ENCODE data around the gene CDKL4. TPM values are rescaled to one million over a fixed set of nuclear protein-coding genes. Genes with fewer than 3 reads are reported as not detected.

CDKL4 gene
- total and polyA plus RNA-seq, 2 of the 13 experiments (the other 11 are each of a cell fraction or from before 2014, with no cell fraction given), result 0.29 to 0.50 TPM

DNA sequence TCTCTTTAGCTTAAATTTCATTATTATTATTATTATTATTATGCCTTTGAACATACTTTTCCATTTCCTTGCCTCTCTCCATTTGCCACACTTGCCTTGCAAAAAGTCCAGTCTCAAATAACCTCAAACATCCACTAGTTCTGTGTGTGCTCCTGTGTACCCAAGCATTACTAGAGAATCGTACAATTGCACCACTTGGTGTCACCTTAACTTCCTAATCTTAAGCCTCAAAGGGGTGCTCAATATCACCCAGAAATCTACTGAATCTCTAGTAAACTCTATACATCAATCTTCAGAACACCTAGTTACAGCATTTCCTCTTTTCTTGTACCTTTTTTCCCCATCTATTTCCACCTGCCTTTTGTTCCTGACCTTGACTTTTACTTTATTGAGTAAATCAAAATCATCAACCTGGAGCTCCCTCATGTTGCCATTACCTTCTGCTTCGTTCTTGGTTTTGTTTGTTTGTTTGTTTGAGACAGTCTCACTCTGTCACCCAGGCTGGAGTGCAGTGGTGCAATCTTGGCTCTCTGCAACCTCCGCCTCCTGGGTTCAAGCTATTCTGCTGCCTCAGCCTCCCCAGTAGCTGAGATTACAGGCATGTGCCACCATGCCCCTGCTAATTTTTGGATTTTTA, 110.4 kb downstream of the CDKL4 start:
- H3K27me3 ChIP-seq (ENCODE audit: control insufficient read depth in 1 of 2, insufficient read depth in 2 of 2, low read length in 2 of 2), result no peaks in the 10 kb centered on the region
- H3K4me2 ChIP-seq (ENCODE audit: low read depth, low read length), result no peak overlapping the region
- in situ Hi-C loops (cut with HindIII; ENCODE audit: extremely low pct_ligation_motif_present, low pct_unique_long_range_greater_than_20kb), result no loop called here
- DNase-seq (ENCODE audit: low spot score) (no peak), ATAC-seq (no peak), FAIRE-seq (no peak)
- no peaks in the 10 kb centered on the region for H3K9me3 ChIP-seq (ENCODE audit: low read length)
- peak overlapping the region; percentile 19 for H3K27ac ChIP-seq (ENCODE audit: extremely low read length, insufficient read depth, low read length)
- H3K4me1 ChIP-seq (ENCODE audit: insufficient read depth, low read length), result peaks cover 62% of the 10 kb centered on the region
- 50% methylated on average over 3 of the region's 3 CpGs for WGBS (ENCODE audit: low lambda C conversion rate)
- no peak overlapping the region for H3K9ac ChIP-seq (ENCODE audit: insufficient read depth, low read depth, low read length)
- H4K20me1 ChIP-seq (ENCODE audit: insufficient read depth, low read length), result no peaks in the 10 kb centered on the region
- H2AFZ ChIP-seq (ENCODE audit: low read length), result no peak overlapping the region
- no TSS peak for BruUV-seq (replicated peaks)
- no peaks in the 10 kb centered on the region for H3K79me2 ChIP-seq (ENCODE audit: insufficient read depth, low read length)
- no peak overlapping the region for H3K4me3 ChIP-seq (replicated peaks in 1 of 3; ENCODE audit: insufficient read depth in 1 of 3, low read depth in 2 of 3, low read length in 3 of 3)
- intact Hi-C loops (cut with micrococcal nuclease; ENCODE audit: unreplicated experiment), result loop anchor here (10.0 kb wide), 1 partner anchor 259 kb away; the partner anchor contains the start of genes DHX57 and MORN2
- ChIA-PET POLR2A (interaction anchor here (2.6 to 2.7 kb wide), 2 partner anchors 8 to 13 kb away, joined by 15 to 37 read pairs; partner anchors contain the start of gene SOS1), CTCF (ENCODE audit: low intra/inter-chr PET ratio, low total read pairs) (no interaction called here)
- H3K36me3 ChIP-seq (replicated peaks in 1 of 2; ENCODE audit: control insufficient read depth in 1 of 2, insufficient read depth in 2 of 2, low read length in 2 of 2), result no peaks in the 10 kb centered on the region
- TF ChIP-seq, protein P1, sequence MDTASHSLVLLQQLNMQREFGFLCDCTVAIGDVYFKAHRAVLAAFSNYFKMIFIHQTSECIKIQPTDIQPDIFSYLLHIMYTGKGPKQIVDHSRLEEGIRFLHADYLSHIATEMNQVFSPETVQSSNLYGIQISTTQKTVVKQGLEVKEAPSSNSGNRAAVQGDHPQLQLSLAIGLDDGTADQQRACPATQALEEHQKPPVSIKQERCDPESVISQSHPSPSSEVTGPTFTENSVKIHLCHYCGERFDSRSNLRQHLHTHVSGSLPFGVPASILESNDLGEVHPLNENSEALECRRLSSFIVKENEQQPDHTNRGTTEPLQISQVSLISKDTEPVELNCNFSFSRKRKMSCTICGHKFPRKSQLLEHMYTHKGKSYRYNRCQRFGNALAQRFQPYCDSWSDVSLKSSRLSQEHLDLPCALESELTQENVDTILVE (CRISPR knock-in tag; IDR thresholded peaks at IDR 0.05), result no peak
- TF ChIP-seq ZNF143 (CRISPR knock-in tag; IDR thresholded peaks at IDR 0.05), result 0 out of 2 replicates have a peak, but pooled peaks have one; percentile 13
- TF ChIP-seq, protein P2, sequence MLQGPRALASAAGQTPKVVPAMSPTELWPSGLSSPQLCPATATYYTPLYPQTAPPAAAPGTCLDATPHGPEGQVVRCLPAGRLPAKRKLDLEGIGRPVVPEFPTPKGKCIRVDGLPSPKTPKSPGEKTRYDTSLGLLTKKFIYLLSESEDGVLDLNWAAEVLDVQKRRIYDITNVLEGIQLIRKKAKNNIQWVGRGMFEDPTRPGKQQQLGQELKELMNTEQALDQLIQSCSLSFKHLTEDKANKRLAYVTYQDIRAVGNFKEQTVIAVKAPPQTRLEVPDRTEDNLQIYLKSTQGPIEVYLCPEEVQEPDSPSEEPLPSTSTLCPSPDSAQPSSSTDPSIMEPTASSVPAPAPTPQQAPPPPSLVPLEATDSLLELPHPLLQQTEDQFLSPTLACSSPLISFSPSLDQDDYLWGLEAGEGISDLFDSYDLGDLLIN (CRISPR knock-in tag; IDR thresholded peaks at IDR 0.05; ENCODE audit: borderline replicate concordance), result 0 out of 2 replicates have a peak, but pooled peaks have one; percentile 37
- TF ChIP-seq, protein P3, sequence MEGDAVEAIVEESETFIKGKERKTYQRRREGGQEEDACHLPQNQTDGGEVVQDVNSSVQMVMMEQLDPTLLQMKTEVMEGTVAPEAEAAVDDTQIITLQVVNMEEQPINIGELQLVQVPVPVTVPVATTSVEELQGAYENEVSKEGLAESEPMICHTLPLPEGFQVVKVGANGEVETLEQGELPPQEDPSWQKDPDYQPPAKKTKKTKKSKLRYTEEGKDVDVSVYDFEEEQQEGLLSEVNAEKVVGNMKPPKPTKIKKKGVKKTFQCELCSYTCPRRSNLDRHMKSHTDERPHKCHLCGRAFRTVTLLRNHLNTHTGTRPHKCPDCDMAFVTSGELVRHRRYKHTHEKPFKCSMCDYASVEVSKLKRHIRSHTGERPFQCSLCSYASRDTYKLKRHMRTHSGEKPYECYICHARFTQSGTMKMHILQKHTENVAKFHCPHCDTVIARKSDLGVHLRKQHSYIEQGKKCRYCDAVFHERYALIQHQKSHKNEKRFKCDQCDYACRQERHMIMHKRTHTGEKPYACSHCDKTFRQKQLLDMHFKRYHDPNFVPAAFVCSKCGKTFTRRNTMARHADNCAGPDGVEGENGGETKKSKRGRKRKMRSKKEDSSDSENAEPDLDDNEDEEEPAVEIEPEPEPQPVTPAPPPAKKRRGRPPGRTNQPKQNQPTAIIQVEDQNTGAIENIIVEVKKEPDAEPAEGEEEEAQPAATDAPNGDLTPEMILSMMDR (CRISPR knock-in tag; IDR thresholded peaks at IDR 0.05), result peak; percentile 20; the same call in 1 of the 2 replicates
- TF ChIP-seq, protein P4, sequence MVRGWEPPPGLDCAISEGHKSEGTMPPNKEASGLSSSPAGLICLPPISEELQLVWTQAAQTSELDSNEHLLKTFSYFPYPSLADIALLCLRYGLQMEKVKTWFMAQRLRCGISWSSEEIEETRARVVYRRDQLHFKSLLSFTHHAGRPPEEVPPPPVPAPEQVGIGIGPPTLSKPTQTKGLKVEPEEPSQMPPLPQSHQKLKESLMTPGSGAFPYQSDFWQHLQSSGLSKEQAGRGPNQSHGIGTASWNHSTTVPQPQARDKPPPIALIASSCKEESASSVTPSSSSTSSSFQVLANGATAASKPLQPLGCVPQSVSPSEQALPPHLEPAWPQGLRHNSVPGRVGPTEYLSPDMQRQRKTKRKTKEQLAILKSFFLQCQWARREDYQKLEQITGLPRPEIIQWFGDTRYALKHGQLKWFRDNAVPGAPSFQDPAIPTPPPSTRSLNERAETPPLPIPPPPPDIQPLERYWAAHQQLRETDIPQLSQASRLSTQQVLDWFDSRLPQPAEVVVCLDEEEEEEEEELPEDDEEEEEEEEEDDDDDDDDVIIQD (CRISPR knock-in tag; IDR thresholded peaks at IDR 0.05; ENCODE audit: low read depth), result no peak
- TF ChIP-seq, protein P5, sequence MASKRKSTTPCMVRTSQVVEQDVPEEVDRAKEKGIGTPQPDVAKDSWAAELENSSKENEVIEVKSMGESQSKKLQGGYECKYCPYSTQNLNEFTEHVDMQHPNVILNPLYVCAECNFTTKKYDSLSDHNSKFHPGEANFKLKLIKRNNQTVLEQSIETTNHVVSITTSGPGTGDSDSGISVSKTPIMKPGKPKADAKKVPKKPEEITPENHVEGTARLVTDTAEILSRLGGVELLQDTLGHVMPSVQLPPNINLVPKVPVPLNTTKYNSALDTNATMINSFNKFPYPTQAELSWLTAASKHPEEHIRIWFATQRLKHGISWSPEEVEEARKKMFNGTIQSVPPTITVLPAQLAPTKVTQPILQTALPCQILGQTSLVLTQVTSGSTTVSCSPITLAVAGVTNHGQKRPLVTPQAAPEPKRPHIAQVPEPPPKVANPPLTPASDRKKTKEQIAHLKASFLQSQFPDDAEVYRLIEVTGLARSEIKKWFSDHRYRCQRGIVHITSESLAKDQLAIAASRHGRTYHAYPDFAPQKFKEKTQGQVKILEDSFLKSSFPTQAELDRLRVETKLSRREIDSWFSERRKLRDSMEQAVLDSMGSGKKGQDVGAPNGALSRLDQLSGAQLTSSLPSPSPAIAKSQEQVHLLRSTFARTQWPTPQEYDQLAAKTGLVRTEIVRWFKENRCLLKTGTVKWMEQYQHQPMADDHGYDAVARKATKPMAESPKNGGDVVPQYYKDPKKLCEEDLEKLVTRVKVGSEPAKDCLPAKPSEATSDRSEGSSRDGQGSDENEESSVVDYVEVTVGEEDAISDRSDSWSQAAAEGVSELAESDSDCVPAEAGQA (IDR thresholded peaks at IDR 0.05; ENCODE audit: low read depth), result no peak
- TF ChIP-seq, protein P5 (CRISPR knock-in tag; IDR thresholded peaks at IDR 0.05; ENCODE audit: borderline replicate concordance), result peak; percentile 17; the same call in 1 of the 2 replicates
- TF ChIP-seq, protein P6, sequence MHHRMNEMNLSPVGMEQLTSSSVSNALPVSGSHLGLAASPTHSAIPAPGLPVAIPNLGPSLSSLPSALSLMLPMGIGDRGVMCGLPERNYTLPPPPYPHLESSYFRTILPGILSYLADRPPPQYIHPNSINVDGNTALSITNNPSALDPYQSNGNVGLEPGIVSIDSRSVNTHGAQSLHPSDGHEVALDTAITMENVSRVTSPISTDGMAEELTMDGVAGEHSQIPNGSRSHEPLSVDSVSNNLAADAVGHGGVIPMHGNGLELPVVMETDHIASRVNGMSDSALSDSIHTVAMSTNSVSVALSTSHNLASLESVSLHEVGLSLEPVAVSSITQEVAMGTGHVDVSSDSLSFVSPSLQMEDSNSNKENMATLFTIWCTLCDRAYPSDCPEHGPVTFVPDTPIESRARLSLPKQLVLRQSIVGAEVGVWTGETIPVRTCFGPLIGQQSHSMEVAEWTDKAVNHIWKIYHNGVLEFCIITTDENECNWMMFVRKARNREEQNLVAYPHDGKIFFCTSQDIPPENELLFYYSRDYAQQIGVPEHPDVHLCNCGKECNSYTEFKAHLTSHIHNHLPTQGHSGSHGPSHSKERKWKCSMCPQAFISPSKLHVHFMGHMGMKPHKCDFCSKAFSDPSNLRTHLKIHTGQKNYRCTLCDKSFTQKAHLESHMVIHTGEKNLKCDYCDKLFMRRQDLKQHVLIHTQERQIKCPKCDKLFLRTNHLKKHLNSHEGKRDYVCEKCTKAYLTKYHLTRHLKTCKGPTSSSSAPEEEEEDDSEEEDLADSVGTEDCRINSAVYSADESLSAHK (CRISPR knock-in tag; IDR thresholded peaks at IDR 0.05; ENCODE audit: borderline replicate concordance), result no peak

Data from HepG2 (cell line).